IMR-90 (cell line): Measurements from ENCODE around the gene HORMAD2. TPM values are rescaled to one million over a fixed set of nuclear protein-coding genes. Genes with fewer than 3 reads are reported as not detected.

Experiments used
- ATAC-seq: fragments of 200-7000 bp; cut with Tn5 transposase; 2 replicates; pipeline ENCODE4 v1.9.1; 2020; ENCODE audit warnings: low read depth, mild to moderate bottlenecking, moderate library complexity
- BruUV-seq: library from RNA; stranded (reverse); fragments of 400-500 nt; replicated peaks from 2 replicates; lab custom pipeline; 2021; lab: Mats Ljungman, UMichigan
- CTCF ChIA-PET: fragments of 300-600 bp; formaldehyde crosslinking; extraction: SDS; loops from one replicate; lab custom pipeline; 2021; ENCODE audit warnings: antibody characterized with exemption; lab: Yijun Ruan, JAX
- POLR2A ChIA-PET: fragments of 300-600 bp; sonication (Branson Sonifier 250); formaldehyde crosslinking; loops from one replicate; lab custom pipeline; 2022; ENCODE audit warnings: antibody characterized with exemption; ENCODE audit not compliant: unreplicated experiment; lab: Charles Lee
- DNase-seq: peaks from one replicate; pipeline ENCODE4 v3.0.0; 2013
- H2AFZ ChIP-seq: replicated peaks from 2 replicates; pipeline ENCODE3; 2013; ENCODE audit warnings: low read length, mild to moderate bottlenecking; ENCODE audit not compliant: poor library complexity
- H2AK5ac ChIP-seq: 2 replicates; pipeline ENCODE4 v1.6.1; 2013; ENCODE audit warnings: low read depth, low read length, inconsistent platforms
- H2AK9ac ChIP-seq: replicated peaks from 2 replicates; pipeline ENCODE3; 2013; ENCODE audit warnings: mild to moderate bottlenecking, low read depth, low read length, moderate library complexity; ENCODE audit not compliant: poor library complexity
- H2BK120ac ChIP-seq: 2 replicates; pipeline ENCODE4 v1.6.1; 2013; ENCODE audit warnings: low read depth, low read length, inconsistent platforms
- H2BK15ac ChIP-seq: 3 replicates; pipeline ENCODE4 v1.6.1; 2013; ENCODE audit warnings: low read depth, low read length, inconsistent platforms
- H2BK20ac ChIP-seq: 2 replicates; pipeline ENCODE4 v1.6.1; 2013; ENCODE audit warnings: low read depth, mild to moderate bottlenecking, inconsistent platforms, low read length, moderate library complexity
- H2BK5ac ChIP-seq: 2 replicates; pipeline ENCODE4 v1.6.1; 2013; ENCODE audit warnings: mild to moderate bottlenecking, low read depth, low read length, inconsistent platforms; ENCODE audit not compliant: poor library complexity, severe bottlenecking
- H3K14ac ChIP-seq: replicated peaks from 2 replicates; pipeline ENCODE4 v1.6.1; 2013; ENCODE audit warnings: low read depth, low read length, inconsistent platforms
- H3K18ac ChIP-seq: 2 replicates; pipeline ENCODE4 v1.6.1; 2013; ENCODE audit warnings: low read depth, low read length, control low read depth
- H3K23ac ChIP-seq: 2 replicates; pipeline ENCODE4 v1.6.1; 2013; ENCODE audit warnings: low read depth, low read length, inconsistent platforms
- H3K27ac ChIP-seq: 2 replicates; pipeline ENCODE4 v1.5.1; 2013; ENCODE audit warnings: mild to moderate bottlenecking, control low read depth, low read length; ENCODE audit not compliant: insufficient read depth
- H3K27me3 ChIP-seq: 2 replicates; pipeline ENCODE4 v1.6.1; 2013; ENCODE audit warnings: low read length; ENCODE audit not compliant: control insufficient read depth, insufficient read depth
- H3K36me3 ChIP-seq: 2 replicates; pipeline ENCODE4 v1.6.1; 2013; ENCODE audit warnings: low read length, mixed read lengths; ENCODE audit not compliant: control insufficient read depth, insufficient read depth
- H3K4ac ChIP-seq: 2 replicates; pipeline ENCODE4 v1.6.1; 2013; ENCODE audit warnings: low read depth, low read length, inconsistent platforms
- H3K4me1 ChIP-seq: 2 replicates; pipeline ENCODE4 v1.6.1; 2013; ENCODE audit warnings: low read length, mixed read lengths; ENCODE audit not compliant: control insufficient read depth, insufficient read depth
- H3K4me2 ChIP-seq: 2 replicates; pipeline ENCODE4 v1.6.1; 2013; ENCODE audit warnings: low read depth, mild to moderate bottlenecking, control low read depth, low read length, moderate library complexity
- H3K4me3 ChIP-seq: 2 replicates; pipeline ENCODE4 v1.5.1; 2013; ENCODE audit warnings: low read depth, mild to moderate bottlenecking, control low read depth, low read length, moderate library complexity; ENCODE audit not compliant: insufficient read depth
- H3K56ac ChIP-seq: 2 replicates; pipeline ENCODE4 v1.6.1; 2013; ENCODE audit warnings: low read length, inconsistent platforms; ENCODE audit not compliant: insufficient read depth; ENCODE audit errors: extremely low read depth
- H3K79me1 ChIP-seq, 2 experiments: 2 replicates each; pipeline ENCODE4 v1.6.1; 2013; ENCODE audit warnings: low read length in 2 of 2, inconsistent platforms in 1 of 2, low read depth in 1 of 2
- H3K9ac ChIP-seq: 2 replicates; pipeline ENCODE4 v1.6.1; 2013; ENCODE audit warnings: low read depth, low read length, control low read depth
- H3K9me1 ChIP-seq: 2 replicates; pipeline ENCODE4 v1.6.1; 2013; ENCODE audit warnings: low read length, inconsistent platforms; ENCODE audit not compliant: insufficient read depth
- H3K9me3 ChIP-seq: 2 replicates; pipeline ENCODE4 v1.6.1; 2013; ENCODE audit warnings: low read length; ENCODE audit not compliant: control insufficient read depth, insufficient read depth
- H4K20me1 ChIP-seq: 2 replicates; pipeline ENCODE4 v1.6.1; 2013; ENCODE audit warnings: low read length, inconsistent platforms; ENCODE audit not compliant: insufficient read depth
- H4K5ac ChIP-seq: 2 replicates; pipeline ENCODE4 v1.6.1; 2013; ENCODE audit warnings: mild to moderate bottlenecking, low read depth, low read length, control low read depth
- H4K8ac ChIP-seq, 2 experiments: 2 replicates each; pipeline ENCODE4 v1.6.1; 2013; ENCODE audit warnings: low read depth in 2 of 2, low read length in 2 of 2, control low read depth in 1 of 2, inconsistent platforms in 1 of 2
- H4K91ac ChIP-seq: 2 replicates; pipeline ENCODE4 v1.6.1; 2013; ENCODE audit warnings: low read depth, low read length, inconsistent platforms; ENCODE audit not compliant: insufficient read depth
- BHLHE40 ChIP-seq: fragments of 150-350 bp; IDR thresholded peaks from 2 replicates; pipeline ENCODE4 v1.6.1; 2016; ENCODE audit warnings: mild to moderate bottlenecking, low read depth, low read length
- CHD1 ChIP-seq: IDR thresholded peaks from 2 replicates; pipeline ENCODE4 v1.6.1; 2012; ENCODE audit warnings: low read depth, low read length, improper control_type of control experiment
- CTCF ChIP-seq: conservative IDR thresholded peaks from 2 replicates; pipeline ENCODE4 v1.5.1; 2012; ENCODE audit warnings: mild to moderate bottlenecking, low read depth, low read length, improper control_type of control experiment
- FOS ChIP-seq: fragments of 150-350 bp; IDR thresholded peaks from 2 replicates; pipeline ENCODE4 v1.6.1; 2016; ENCODE audit warnings: low read depth, low read length
- MXI1 ChIP-seq: IDR thresholded peaks from 2 replicates; pipeline ENCODE4 v1.6.1; 2012; ENCODE audit warnings: low read depth, mild to moderate bottlenecking, low read length, moderate library complexity, borderline replicate concordance
- NFE2L2 ChIP-seq: fragments of 150-350 bp; IDR thresholded peaks from 2 replicates; pipeline ENCODE4 v1.6.1; 2016; ENCODE audit warnings: low read depth, mild to moderate bottlenecking, low read length
- RAD21 ChIP-seq: IDR thresholded peaks from 2 replicates; pipeline ENCODE4 v1.6.1; 2012; ENCODE audit warnings: low read length, improper control_type of control experiment
- RFX5 ChIP-seq: IDR thresholded peaks from 2 replicates; pipeline ENCODE4 v1.8.0; 2012; ENCODE audit warnings: low read depth, mild to moderate bottlenecking, low read length, moderate library complexity
- SMC3 ChIP-seq: fragments of 150-350 bp; IDR thresholded peaks from 2 replicates; pipeline ENCODE4 v1.6.1; 2016; ENCODE audit warnings: low read depth, mild to moderate bottlenecking, antibody characterized with exemption, low read length, moderate library complexity
- WGBS, 2 experiments: methylation state at CpG; one replicate each; pipeline versions ENCODE4 v1.1.5 to v1.1.7; 2013; ENCODE audit warnings: missing lambda C conversion rate in 2 of 2; ENCODE audit not compliant: insufficient read length in 1 of 2; ENCODE audit errors: extremely low coverage in 2 of 2; 5-methylcytosine and 5-hydroxymethylcytosine counted together
- dilution Hi-C: fragments of 300-500 bp; cut with HindIII; formaldehyde crosslinking; loops from one replicate; pipeline ENCODE4 v1.14.3; 2018; ENCODE audit warnings: low sequenced_read_pairs; ENCODE audit not compliant: unreplicated experiment
- in situ Hi-C: fragments of 300-500 bp; cut with MboI; formaldehyde crosslinking; loops from 3 replicates; pipeline ENCODE4 v1.14.3; 2019; ENCODE audit warnings: low sequenced_read_pairs, inconsistent platforms, mixed read lengths
- intact Hi-C: fragments of 100-400 bp; cut with micrococcal nuclease; formaldehyde crosslinking; loops from 2 replicates; pipeline ENCODE4 v1.10.0; 2022
- polyA plus RNA-seq, 3 experiments: library from polyadenylated mRNA; depleted of rRNA; stranded (reverse); fragments of >200 nt; gene quantifications; 2 replicates each; pipeline ENCODE4 v1.2.3, GENCODE V29; 2012; ENCODE audit warnings: low replicate concordance in 1 of 3
- total RNA-seq: library from RNA; depleted of rRNA; stranded (reverse); fragments of >200 nt; gene quantifications from 2 replicates; pipeline ENCODE4 v1.2.3, GENCODE V29; 2012

Gene HORMAD2
- total and polyA plus RNA-seq, 2 of the 4 experiments (the other 2 are of a cell fraction): not detected

GRCh38 chr22:30216710-30217109 is 136.4 kb downstream of the HORMAD2 start:
- no peak overlapping the region for H2AK9ac ChIP-seq
- dilution Hi-C loops (no loop called here), in situ Hi-C loops (no loop called here), intact Hi-C loops (no loop called here)
- H2BK5ac ChIP-seq: peak overlapping the region; percentile 14
- no peak for ATAC-seq
- H3K4ac ChIP-seq: peak overlapping the region; percentile 58
- H3K4me1 ChIP-seq: peaks cover 16% of the 10 kb centered on the region
- WGBS, 2 experiments: 100% methylated on average over 3 of the region's 10 CpGs; no CpG with 5 or more reads in 1 of the 2 experiments
- H3K79me1 ChIP-seq: 0 out of 4 replicates have a peak, but pooled peaks cover 0 to 3% of the 10 kb centered on the region in 2 experiments
- peak overlapping the region; percentile 45; the same call in 1 of the 2 replicates for H2BK20ac ChIP-seq
- no peak overlapping the region for H3K14ac ChIP-seq
- H2BK15ac ChIP-seq: no peak overlapping the region
- H3K9ac ChIP-seq: no peak overlapping the region
- no peak overlapping the region for H3K27ac ChIP-seq
- BruUV-seq: no TSS peak
- no peak for DNase-seq
- peak overlapping the region; percentile 87 for H2AK5ac ChIP-seq
- peak overlapping the region; percentile 17; the same call in 1 of the 2 replicates for H2BK120ac ChIP-seq
- H3K27me3 ChIP-seq: no peaks in the 10 kb centered on the region
- no peaks in the 10 kb centered on the region for H3K9me3 ChIP-seq
- H3K56ac ChIP-seq: no peak overlapping the region
- TF ChIP-seq RAD21 (no peak), SMC3 (no peak), BHLHE40 (no peak), CTCF (no peak), MXI1 (no peak), NFE2L2 (no peak), CHD1 (no peak), FOS (no peak), RFX5 (no peak)
- H4K91ac ChIP-seq: peak overlapping the region; percentile 11; the same call in 1 of the 2 replicates
- peak overlapping the region; percentile 33 for H2AFZ ChIP-seq
- no peak overlapping the region for H3K23ac ChIP-seq
- no peak overlapping the region for H3K4me2 ChIP-seq
- ChIA-PET POLR2A (no interaction called here), CTCF (no interaction called here)
- no peak overlapping the region for H3K18ac ChIP-seq
- H4K20me1 ChIP-seq: no peaks in the 10 kb centered on the region
- no peak overlapping the region for H4K5ac ChIP-seq
- H4K8ac ChIP-seq: peak overlapping the region in 1 of 2 experiments; percentile 13; a peak in 1 of 4 replicates
- H3K36me3 ChIP-seq: no peaks in the 10 kb centered on the region
- peaks cover 7% of the 10 kb centered on the region for H3K9me1 ChIP-seq
- H3K4me3 ChIP-seq: no peak overlapping the region
